Measurements from ENCODE around the gene TTC7B. TPM values are rescaled to one million over a fixed set of nuclear protein-coding genes. Genes with fewer than 3 reads are reported as not detected.

The TTC7B gene
- total and polyA plus RNA-seq, 9 donors = 17.6 to 44.7 (median 38.0) TPM

DNA sequence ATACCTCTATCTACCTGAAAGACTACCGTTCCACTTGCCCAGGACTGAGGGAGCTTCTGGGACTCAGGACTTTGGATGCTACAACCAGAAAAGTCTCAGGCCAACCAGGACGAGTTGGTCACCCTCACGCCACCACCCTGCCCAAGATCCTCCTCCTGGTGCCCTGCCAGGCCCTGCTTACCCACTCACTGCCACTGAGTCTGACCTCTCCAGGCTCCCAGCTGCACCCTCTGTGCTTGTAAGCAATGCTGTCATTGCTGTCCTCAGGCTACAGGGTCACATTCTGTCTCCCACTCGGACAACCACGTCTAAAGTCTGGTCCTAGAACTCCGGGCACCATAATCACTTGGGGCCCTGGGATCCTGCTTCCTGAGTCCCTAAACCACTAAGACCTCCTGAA lies 9.2 kb downstream of the TTC7B start:
- WGBS (ENCODE audit: insufficient coverage) = 86% methylated on average over 6 of the region's 6 CpGs
- Histone ChIP-seq H3K36me3 (ENCODE audit: control insufficient read depth, insufficient read depth, low read length) (peaks cover 3% of the 10 kb centered on the region), H3K9me3 (replicated peaks; ENCODE audit: control insufficient read depth, low read depth, low read length) (no peaks in the 10 kb centered on the region), H3K27me3 (ENCODE audit: control insufficient read depth, insufficient read depth, low read length) (no peaks in the 10 kb centered on the region), H3K27ac (ENCODE audit: low read length) (no peak overlapping the region), H3K4me3 (ENCODE audit: low read length) (no peak overlapping the region), H3K4me1 (ENCODE audit: control insufficient read depth, insufficient read depth, low read length) (peaks cover 30% of the 10 kb centered on the region)
- no peak for DNase-seq

- DNase-seq = no peak
- Histone ChIP-seq H3K9me3 (replicated peaks; ENCODE audit: control insufficient read depth, low read depth, low read length) (no peaks in the 10 kb centered on the region), H3K36me3 (ENCODE audit: control insufficient read depth, insufficient read depth, low read length) (peaks cover 3% of the 10 kb centered on the region), H3K27me3 (ENCODE audit: control insufficient read depth, insufficient read depth, low read length) (no peaks in the 10 kb centered on the region), H3K4me3 (ENCODE audit: low read length) (no peak overlapping the region), H3K27ac (ENCODE audit: low read length) (no peak overlapping the region), H3K4me1 (ENCODE audit: control insufficient read depth, insufficient read depth, low read length) (peaks cover 30% of the 10 kb centered on the region)
- WGBS (ENCODE audit: insufficient coverage) = 72% methylated on average over 11 of the region's 21 CpGs
Measured at GRCh38 chr14:90805662-90806540, 10.3 kb downstream of the TTC7B start.

DNA sequence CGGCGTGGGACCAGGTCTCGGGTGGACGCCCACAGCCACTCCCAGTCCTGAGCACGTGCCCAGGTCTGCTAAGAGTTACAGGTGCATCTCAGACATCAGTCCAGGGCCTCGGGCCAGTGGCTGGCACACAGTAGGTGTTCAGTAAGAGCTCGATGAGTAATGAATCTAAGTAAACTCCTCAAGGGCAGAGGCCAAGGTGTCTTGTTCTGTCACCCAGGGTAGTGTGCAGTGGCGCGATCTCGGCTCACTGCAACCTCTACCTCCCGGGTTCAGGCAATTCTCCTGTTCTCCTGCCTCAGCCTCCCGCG lies 11.2 kb downstream of the TTC7B start:
- no peaks in the 10 kb centered on the region for H3K27me3 ChIP-seq (ENCODE audit: control insufficient read depth, insufficient read depth, low read length)
- no peak overlapping the region for H3K4me3 ChIP-seq (ENCODE audit: low read length)
- no peak for DNase-seq
- H3K4me1 ChIP-seq (ENCODE audit: control insufficient read depth, insufficient read depth, low read length) = peaks cover 23% of the 10 kb centered on the region
- H3K9me3 ChIP-seq (replicated peaks; ENCODE audit: control insufficient read depth, low read depth, low read length) = no peaks in the 10 kb centered on the region
- H3K27ac ChIP-seq (ENCODE audit: low read length) = no peak overlapping the region
- WGBS (ENCODE audit: insufficient coverage) = 96% methylated on average over 13 of the region's 13 CpGs
- no peaks in the 10 kb centered on the region for H3K36me3 ChIP-seq (ENCODE audit: control insufficient read depth, insufficient read depth, low read length)

GRCh38 chr14:90804292-90805083 lies 11.7 kb downstream of the TTC7B start:
- no peak for DNase-seq
- Histone ChIP-seq H3K9me3 (replicated peaks; ENCODE audit: control insufficient read depth, low read depth, low read length) (no peaks in the 10 kb centered on the region), H3K27ac (ENCODE audit: low read length) (no peak overlapping the region), H3K27me3 (ENCODE audit: control insufficient read depth, insufficient read depth, low read length) (no peaks in the 10 kb centered on the region), H3K36me3 (ENCODE audit: control insufficient read depth, insufficient read depth, low read length) (no peaks in the 10 kb centered on the region), H3K4me3 (ENCODE audit: low read length) (no peak overlapping the region), H3K4me1 (ENCODE audit: control insufficient read depth, insufficient read depth, low read length) (peaks cover 20% of the 10 kb centered on the region)
- WGBS (ENCODE audit: insufficient coverage) = 67% methylated on average over 18 of the region's 18 CpGs

- Histone ChIP-seq H3K4me1 (ENCODE audit: control insufficient read depth, insufficient read depth, low read length) (peaks cover 12% of the 10 kb centered on the region), H3K4me3 (ENCODE audit: low read length) (no peak overlapping the region), H3K9me3 (replicated peaks; ENCODE audit: control insufficient read depth, low read depth, low read length) (no peaks in the 10 kb centered on the region), H3K36me3 (ENCODE audit: control insufficient read depth, insufficient read depth, low read length) (no peaks in the 10 kb centered on the region), H3K27ac (ENCODE audit: low read length) (no peak overlapping the region), H3K27me3 (ENCODE audit: control insufficient read depth, insufficient read depth, low read length) (no peaks in the 10 kb centered on the region)
- no peak for DNase-seq
- 60% methylated on average over 1 of the region's 2 CpGs for WGBS (ENCODE audit: insufficient coverage)
Measured at GRCh38 chr14:90803249-90803648, 13.0 kb downstream of the TTC7B start.

DNA sequence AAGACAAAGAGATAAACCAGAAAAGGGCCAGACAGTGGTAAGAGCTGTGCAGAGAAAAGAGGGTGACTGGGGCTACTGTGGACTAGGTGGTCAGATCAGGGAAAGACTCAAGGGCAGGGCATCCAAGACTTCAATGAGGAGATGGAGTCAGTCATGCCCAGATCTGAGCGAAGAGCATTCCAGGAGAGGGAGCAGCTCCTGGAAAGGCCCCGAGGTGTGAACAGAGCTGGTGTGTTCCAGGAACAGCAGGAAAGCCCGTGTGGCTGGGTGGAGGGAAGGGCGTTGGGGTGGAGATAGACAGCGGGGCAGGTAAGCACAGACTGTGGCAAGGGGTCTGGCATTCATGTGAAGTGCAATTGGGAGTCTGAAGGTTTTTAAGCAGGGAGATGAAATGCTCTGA lies 16.8 kb downstream of the TTC7B start:
- Histone ChIP-seq H3K27me3 (ENCODE audit: control insufficient read depth, insufficient read depth, low read length) (no peaks in the 10 kb centered on the region), H3K36me3 (ENCODE audit: control insufficient read depth, insufficient read depth, low read length) (no peaks in the 10 kb centered on the region), H3K4me3 (ENCODE audit: low read length) (no peak overlapping the region), H3K27ac (ENCODE audit: low read length) (no peak overlapping the region), H3K4me1 (ENCODE audit: control insufficient read depth, insufficient read depth, low read length) (peaks cover 5% of the 10 kb centered on the region), H3K9me3 (replicated peaks; ENCODE audit: control insufficient read depth, low read depth, low read length) (no peaks in the 10 kb centered on the region)
- no peak for DNase-seq
- WGBS (ENCODE audit: insufficient coverage) = 84% methylated on average over 5 of the region's 5 CpGs

DNA sequence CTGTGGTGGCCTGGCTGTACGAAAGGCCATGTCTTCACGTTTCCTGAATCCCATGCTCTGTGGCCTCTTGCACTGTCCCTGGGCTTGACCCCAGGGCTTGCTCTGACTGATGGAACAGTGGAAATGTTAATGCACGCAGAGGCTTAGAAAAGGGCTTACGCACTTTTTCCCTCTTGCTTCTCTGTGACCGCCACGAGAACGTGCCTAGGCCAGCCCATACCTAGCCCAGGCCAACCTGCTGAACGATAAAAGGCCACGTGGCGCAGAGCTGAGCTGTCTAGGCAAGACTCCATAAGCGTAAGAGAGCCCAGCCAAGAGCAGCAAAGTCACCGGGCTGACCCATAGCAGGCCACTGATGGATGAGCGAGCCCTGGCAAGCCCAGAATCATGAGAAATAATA lies 18.3 kb downstream of the TTC7B start:
- no peak for DNase-seq
- WGBS (ENCODE audit: insufficient coverage) = 90% methylated on average over 11 of the region's 13 CpGs
- Histone ChIP-seq H3K27me3 (ENCODE audit: control insufficient read depth, insufficient read depth, low read length) (no peaks in the 10 kb centered on the region), H3K36me3 (ENCODE audit: control insufficient read depth, insufficient read depth, low read length) (no peaks in the 10 kb centered on the region), H3K4me3 (ENCODE audit: low read length) (no peak overlapping the region), H3K4me1 (ENCODE audit: control insufficient read depth, insufficient read depth, low read length) (no peaks in the 10 kb centered on the region), H3K27ac (ENCODE audit: low read length) (no peak overlapping the region), H3K9me3 (replicated peaks; ENCODE audit: control insufficient read depth, low read depth, low read length) (no peaks in the 10 kb centered on the region)

- Histone ChIP-seq H3K4me1 (ENCODE audit: control insufficient read depth, insufficient read depth, low read length) (no peaks in the 10 kb centered on the region), H3K9me3 (replicated peaks; ENCODE audit: control insufficient read depth, low read depth, low read length) (no peaks in the 10 kb centered on the region), H3K27me3 (ENCODE audit: control insufficient read depth, insufficient read depth, low read length) (no peaks in the 10 kb centered on the region), H3K27ac (ENCODE audit: low read length) (no peak overlapping the region), H3K4me3 (ENCODE audit: low read length) (no peak overlapping the region), H3K36me3 (ENCODE audit: control insufficient read depth, insufficient read depth, low read length) (no peaks in the 10 kb centered on the region)
- WGBS (ENCODE audit: insufficient coverage) = 41% methylated on average over 2 of the region's 3 CpGs
- no peak for DNase-seq
Measured at GRCh38 chr14:90797451-90797850, 18.8 kb downstream of the TTC7B start.

DNA sequence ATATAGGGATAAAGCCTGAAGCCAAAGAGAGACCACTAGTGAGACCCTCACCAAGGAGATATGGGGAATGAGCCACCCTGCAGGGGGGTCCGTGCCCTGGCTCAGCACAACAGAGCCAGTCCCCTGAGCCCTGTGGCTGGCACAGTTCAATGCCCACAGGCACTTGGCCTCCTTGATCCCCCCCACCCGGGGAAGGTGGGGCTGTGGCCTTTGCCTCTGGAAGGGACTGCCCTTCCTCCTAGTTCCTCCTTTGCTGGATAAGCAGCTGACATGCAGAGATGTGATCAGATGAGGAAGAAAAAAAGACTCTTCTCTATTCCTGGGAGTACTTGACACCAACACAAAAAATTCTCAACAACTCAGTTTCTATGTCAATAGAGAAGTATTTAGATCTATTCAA lies 19.9 kb downstream of the TTC7B start:
- no peaks in the 10 kb centered on the region for H3K27me3 ChIP-seq (ENCODE audit: control insufficient read depth, insufficient read depth, low read length)
- no peak overlapping the region for H3K27ac ChIP-seq (ENCODE audit: low read length)
- H3K9me3 ChIP-seq (replicated peaks; ENCODE audit: control insufficient read depth, low read depth, low read length) = no peaks in the 10 kb centered on the region
- peak; percentile 56 for DNase-seq
- no CpG with 5 or more reads among the region's 2 CpGs for WGBS (ENCODE audit: insufficient coverage)
- H3K4me1 ChIP-seq (ENCODE audit: control insufficient read depth, insufficient read depth, low read length) = no peaks in the 10 kb centered on the region
- H3K36me3 ChIP-seq (ENCODE audit: control insufficient read depth, insufficient read depth, low read length) = no peaks in the 10 kb centered on the region
- no peak overlapping the region for H3K4me3 ChIP-seq (ENCODE audit: low read length)

GRCh38 chr14:90795744-90796143 lies 20.5 kb downstream of the TTC7B start:
- no peak for DNase-seq
- WGBS (ENCODE audit: insufficient coverage) = 38% methylated on average over 6 of the region's 8 CpGs
- Histone ChIP-seq H3K4me1 (ENCODE audit: control insufficient read depth, insufficient read depth, low read length) (no peaks in the 10 kb centered on the region), H3K27ac (ENCODE audit: low read length) (no peak overlapping the region), H3K4me3 (ENCODE audit: low read length) (no peak overlapping the region), H3K9me3 (replicated peaks; ENCODE audit: control insufficient read depth, low read depth, low read length) (no peaks in the 10 kb centered on the region), H3K36me3 (ENCODE audit: control insufficient read depth, insufficient read depth, low read length) (no peaks in the 10 kb centered on the region), H3K27me3 (ENCODE audit: control insufficient read depth, insufficient read depth, low read length) (no peaks in the 10 kb centered on the region)
